K562 (cell line): ENCODE results near the gene RASIP1. TPM values are rescaled to one million over a fixed set of nuclear protein-coding genes. Genes with fewer than 3 reads are reported as not detected.

Source experiments
- BRF1 ChIP-seq: IDR thresholded peaks from 3 replicates; pipeline ENCODE4 v1.6.1; 2011; ENCODE audit warnings: borderline replicate concordance, mild to moderate bottlenecking; ENCODE audit not compliant: insufficient read length; ENCODE audit errors: extremely low read depth
- CHD2 ChIP-seq: IDR thresholded peaks from 2 replicates; pipeline ENCODE4 v1.6.1; 2011; ENCODE audit warnings: low read depth, low read length
- E2F3 ChIP-seq: fragments of 250-450 bp; sonication (Bioruptor Pico); IDR thresholded peaks from 2 replicates; pipeline ENCODE4 v1.4.0; 2020; ENCODE audit warnings: mild to moderate bottlenecking
- ELF4 ChIP-seq: fragments of 450-650 bp; formaldehyde crosslinking; IDR thresholded peaks from 2 replicates; pipeline ENCODE4 v1.4.0; 2022; ENCODE audit warnings: missing genetic modification characterization
- LARP7 ChIP-seq: fragments of 450-650 bp; IDR thresholded peaks from 2 replicates; pipeline ENCODE4 v1.6.1; 2016
- NR0B1 ChIP-seq: fragments of 450-650 bp; IDR thresholded peaks from one replicate; pipeline ENCODE4 v1.6.1; 2018; ENCODE audit warnings: mild to moderate bottlenecking, moderate library complexity; ENCODE audit not compliant: partially characterized antibody
- POLR2A ChIP-seq: fragments of 450-650 bp; conservative IDR thresholded peaks from 2 replicates; pipeline ENCODE4 v1.6.1; 2016
- RBBP5 ChIP-seq: fragments of 200-600 bp; sonication (generic); IDR thresholded peaks from 2 replicates; pipeline ENCODE4 v1.6.1; 2012; ENCODE audit warnings: borderline replicate concordance, mild to moderate bottlenecking, low read length, control low read depth, inconsistent platforms; ENCODE audit not compliant: insufficient read depth, poor library complexity, severe bottlenecking
- RCOR1 ChIP-seq, 2 experiments: IDR thresholded peaks; 2 replicates each; pipeline ENCODE4 v1.6.1; 2012; ENCODE audit warnings: low read depth in 2 of 2, low read length in 2 of 2, borderline replicate concordance in 1 of 2, improper control_type of control experiment in 1 of 2
- TAF1 ChIP-seq: IDR thresholded peaks from 2 replicates; pipeline ENCODE4 v1.6.1; 2011; ENCODE audit warnings: mild to moderate bottlenecking, low read length, moderate library complexity; ENCODE audit not compliant: insufficient read depth, control insufficient read depth, severe bottlenecking; ENCODE audit errors: extremely low read depth
- ZFP91 ChIP-seq: sonication (generic); formaldehyde crosslinking; IDR thresholded peaks from 2 replicates; pipeline ENCODE4 v1.8.0; 2022; ENCODE audit warnings: mild to moderate bottlenecking, missing genetic modification reagents
- ZNF165 ChIP-seq: fragments of 250-450 bp; sonication (Bioruptor Pico); IDR thresholded peaks from 2 replicates; pipeline ENCODE4 v1.4.0; 2020; ENCODE audit warnings: borderline replicate concordance
- ZNF551 ChIP-seq: fragments of 250-450 bp; sonication (Bioruptor Pico); IDR thresholded peaks from 2 replicates; pipeline ENCODE4 v1.5.0; 2021; ENCODE audit warnings: mild to moderate bottlenecking, moderate library complexity
- polyA plus RNA-seq, 8 experiments: library from polyadenylated mRNA; depleted of rRNA in 4 of 8; stranded (reverse) in 5 of 8; unstranded in 3 of 8; fragments of >200 nt; fragmentation: Nextera tagmentation in 2 of 8; fragmentation: Illumina TruSeq in 1 of 8; extraction: Ambion mirVana in 2 of 8; extraction: Trizol in 1 of 8; gene quantifications; 2 replicates each; pipeline versions ENCODE4 v1.2.1 to v1.2.3, GENCODE V29; 2011 to 2014; ENCODE audit warnings: inconsistent platforms in 1 of 8, missing spikeins in 1 of 8
- total RNA-seq, 7 experiments: library from RNA; depleted of rRNA in 6 of 7; stranded (reverse); fragments of >200 nt in 6 of 7; fragmentation: Illumina TruSeq in 2 of 7; extraction: Trizol in 2 of 7; gene quantifications; 2 replicates each; pipeline versions ENCODE4 v1.2.1 to v1.2.3, GENCODE V29; 2011 to 2021; ENCODE audit warnings: low replicate concordance in 1 of 7
- TF ChIP-seq, protein P1 (sequence below): fragments of 250-450 bp; sonication (Bioruptor Pico); IDR thresholded peaks from 2 replicates; pipeline ENCODE4 v1.9.0; 2021; ENCODE audit warnings: mild to moderate bottlenecking, inconsistent platforms
- TF ChIP-seq, protein P2 (sequence below): sonication (generic); formaldehyde crosslinking; IDR thresholded peaks from 2 replicates; pipeline ENCODE4 v1.4.0; 2020; ENCODE audit warnings: mild to moderate bottlenecking, missing genetic modification reagents
- TF ChIP-seq, protein P3 (sequence below): fragments of 250-450 bp; sonication (Bioruptor Pico); IDR thresholded peaks from 2 replicates; pipeline ENCODE4 v1.8.0; 2022; ENCODE audit warnings: inconsistent platforms

The RASIP1 gene
- total and polyA plus RNA-seq, 9 of the 15 experiments (the other 6 are each of a cell fraction or from before 2014, with no cell fraction given) = 0.20 to 4.7 (median 1.5) TPM

GRCh38 chr19:48713864-48714755, 26.3 kb downstream of the RASIP1 start (continued):
- TF ChIP-seq, protein P1, sequence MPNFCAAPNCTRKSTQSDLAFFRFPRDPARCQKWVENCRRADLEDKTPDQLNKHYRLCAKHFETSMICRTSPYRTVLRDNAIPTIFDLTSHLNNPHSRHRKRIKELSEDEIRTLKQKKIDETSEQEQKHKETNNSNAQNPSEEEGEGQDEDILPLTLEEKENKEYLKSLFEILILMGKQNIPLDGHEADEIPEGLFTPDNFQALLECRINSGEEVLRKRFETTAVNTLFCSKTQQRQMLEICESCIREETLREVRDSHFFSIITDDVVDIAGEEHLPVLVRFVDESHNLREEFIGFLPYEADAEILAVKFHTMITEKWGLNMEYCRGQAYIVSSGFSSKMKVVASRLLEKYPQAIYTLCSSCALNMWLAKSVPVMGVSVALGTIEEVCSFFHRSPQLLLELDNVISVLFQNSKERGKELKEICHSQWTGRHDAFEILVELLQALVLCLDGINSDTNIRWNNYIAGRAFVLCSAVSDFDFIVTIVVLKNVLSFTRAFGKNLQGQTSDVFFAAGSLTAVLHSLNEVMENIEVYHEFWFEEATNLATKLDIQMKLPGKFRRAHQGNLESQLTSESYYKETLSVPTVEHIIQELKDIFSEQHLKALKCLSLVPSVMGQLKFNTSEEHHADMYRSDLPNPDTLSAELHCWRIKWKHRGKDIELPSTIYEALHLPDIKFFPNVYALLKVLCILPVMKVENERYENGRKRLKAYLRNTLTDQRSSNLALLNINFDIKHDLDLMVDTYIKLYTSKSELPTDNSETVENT = peak; percentile 40; the same call in 1 of the 2 replicates
- no peak for TF ChIP-seq BRF1
- TF ChIP-seq, protein P2, sequence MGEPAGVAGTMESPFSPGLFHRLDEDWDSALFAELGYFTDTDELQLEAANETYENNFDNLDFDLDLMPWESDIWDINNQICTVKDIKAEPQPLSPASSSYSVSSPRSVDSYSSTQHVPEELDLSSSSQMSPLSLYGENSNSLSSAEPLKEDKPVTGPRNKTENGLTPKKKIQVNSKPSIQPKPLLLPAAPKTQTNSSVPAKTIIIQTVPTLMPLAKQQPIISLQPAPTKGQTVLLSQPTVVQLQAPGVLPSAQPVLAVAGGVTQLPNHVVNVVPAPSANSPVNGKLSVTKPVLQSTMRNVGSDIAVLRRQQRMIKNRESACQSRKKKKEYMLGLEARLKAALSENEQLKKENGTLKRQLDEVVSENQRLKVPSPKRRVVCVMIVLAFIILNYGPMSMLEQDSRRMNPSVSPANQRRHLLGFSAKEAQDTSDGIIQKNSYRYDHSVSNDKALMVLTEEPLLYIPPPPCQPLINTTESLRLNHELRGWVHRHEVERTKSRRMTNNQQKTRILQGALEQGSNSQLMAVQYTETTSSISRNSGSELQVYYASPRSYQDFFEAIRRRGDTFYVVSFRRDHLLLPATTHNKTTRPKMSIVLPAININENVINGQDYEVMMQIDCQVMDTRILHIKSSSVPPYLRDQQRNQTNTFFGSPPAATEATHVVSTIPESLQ (CRISPR knock-in tag) = no peak
- TF ChIP-seq RBBP5 = peak; percentile 66
- TF ChIP-seq POLR2A = peak; percentile 39; the same call in 1 of the 2 replicates
- TF ChIP-seq ZNF165 = no peak
- TF ChIP-seq E2F3 (CRISPR knock-in tag) = no peak
- TF ChIP-seq, protein P3, sequence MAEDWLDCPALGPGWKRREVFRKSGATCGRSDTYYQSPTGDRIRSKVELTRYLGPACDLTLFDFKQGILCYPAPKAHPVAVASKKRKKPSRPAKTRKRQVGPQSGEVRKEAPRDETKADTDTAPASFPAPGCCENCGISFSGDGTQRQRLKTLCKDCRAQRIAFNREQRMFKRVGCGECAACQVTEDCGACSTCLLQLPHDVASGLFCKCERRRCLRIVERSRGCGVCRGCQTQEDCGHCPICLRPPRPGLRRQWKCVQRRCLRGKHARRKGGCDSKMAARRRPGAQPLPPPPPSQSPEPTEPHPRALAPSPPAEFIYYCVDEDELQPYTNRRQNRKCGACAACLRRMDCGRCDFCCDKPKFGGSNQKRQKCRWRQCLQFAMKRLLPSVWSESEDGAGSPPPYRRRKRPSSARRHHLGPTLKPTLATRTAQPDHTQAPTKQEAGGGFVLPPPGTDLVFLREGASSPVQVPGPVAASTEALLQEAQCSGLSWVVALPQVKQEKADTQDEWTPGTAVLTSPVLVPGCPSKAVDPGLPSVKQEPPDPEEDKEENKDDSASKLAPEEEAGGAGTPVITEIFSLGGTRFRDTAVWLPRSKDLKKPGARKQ = no peak
- TF ChIP-seq TAF1 = no peak
- TF ChIP-seq NR0B1 = no peak
- no peak for TF ChIP-seq ZNF551 (CRISPR knock-in tag)
- peak; percentile 50; the same call in 1 of the 2 replicates for TF ChIP-seq CHD2
- no peak for TF ChIP-seq RCOR1 (IDR thresholded peaks at IDR 0.05; ENCODE audit: borderline replicate concordance in 1 of 2, low read depth in 2 of 2, low read length in 2 of 2)
- TF ChIP-seq ELF4 = no peak
- TF ChIP-seq ZFP91 = no peak
- no peak for TF ChIP-seq LARP7
